ENCODE results near the gene MTNR1B.

- TF ChIP-seq CTCF (IDR thresholded peaks at IDR 0.05) (no peak), POLR2A (IDR thresholded peaks at IDR 0.05) (no peak)
Observed at GRCh38 chr11:92954003-92954402, 15.4 kb upstream of the MTNR1B start.

Measured in lower leg skin (tissue), 3 donors.